ENCODE data around the gene SH2D5.

The SH2D5 gene

GRCh38 chr1:20685099-20685662, 47.3 kb downstream of the SH2D5 start:
- POLR2A ChIA-PET: interaction anchor here (0.5 kb wide), 1 partner anchor 304 kb away, joined by 3 read pairs; no protein-coding TSS in a partner anchor
- H3K4me3 ChIP-seq (ENCODE audit: low read depth, low read length): no peak overlapping the region
- H3K36me3 ChIP-seq (ENCODE audit: control insufficient read depth in 2 of 2, insufficient read depth in 1 of 2, low read length in 2 of 2): peaks cover 0 to 9% of the 10 kb centered on the region in 2 experiments; a peak in 1 of 3 replicates
- CTCF ChIA-PET: interaction anchor here (0.6 to 0.9 kb wide), 3 partner anchors 10 to 16 kb away, joined by 3 to 5 read pairs (median 4); no protein-coding TSS in a partner anchor
- no peak for TF ChIP-seq GFI1B (tag by site-specific recombination; IDR thresholded peaks at IDR 0.05)
- TF ChIP-seq ZNF148 (tag by site-specific recombination; IDR thresholded peaks at IDR 0.05; ENCODE audit: borderline replicate concordance): no peak
- TF ChIP-seq ZNF404 (tag by site-specific recombination; IDR thresholded peaks at IDR 0.05): no peak
- no peak for TF ChIP-seq ZNF624 (tag by site-specific recombination; IDR thresholded peaks at IDR 0.05)
- no peak for TF ChIP-seq ZFHX2 (tag by site-specific recombination; conservative IDR thresholded peaks at IDR 0.05)
- no peak for TF ChIP-seq HOXA7 (CRISPR knock-in tag; IDR thresholded peaks at IDR 0.05; ENCODE audit: borderline replicate concordance)
- TF ChIP-seq ZNF132 (tag by site-specific recombination; IDR thresholded peaks at IDR 0.05; ENCODE audit: borderline replicate concordance): no peak
- TF ChIP-seq EGR2 (tag by site-specific recombination; IDR thresholded peaks at IDR 0.05; ENCODE audit: low read depth): peak; percentile 36; the same call in 1 of the 2 replicates
- TF ChIP-seq ZSCAN18 (tag by site-specific recombination; IDR thresholded peaks at IDR 0.05): no peak
- TF ChIP-seq ZIC2 (tag by site-specific recombination; IDR thresholded peaks at IDR 0.05): 0 out of 2 replicates have a peak, but pooled peaks have one; percentile 24
- TF ChIP-seq ZFP41 (tag by site-specific recombination; IDR thresholded peaks at IDR 0.05; ENCODE audit: borderline replicate concordance): no peak
- TF ChIP-seq ATF2 (tag by site-specific recombination; IDR thresholded peaks at IDR 0.05; ENCODE audit: low read depth): no peak
- TF ChIP-seq ZNF174 (tag by site-specific recombination; IDR thresholded peaks at IDR 0.05): no peak
- no peak for TF ChIP-seq ZSCAN5A (tag by site-specific recombination; IDR thresholded peaks at IDR 0.05)
- H3K4me1 ChIP-seq (ENCODE audit: control insufficient read depth, insufficient read depth, low read length): no peaks in the 10 kb centered on the region
- no peak overlapping the region for H3K27ac ChIP-seq (ENCODE audit: extremely low read depth, low read depth, low read length)
- H3K9me3 ChIP-seq (ENCODE audit: control insufficient read depth, insufficient read depth, low read depth, low read length): no peaks in the 10 kb centered on the region

GRCh38 chr1:20684651-20685050, 47.9 kb downstream of the SH2D5 start:
- no peak overlapping the region for H3K27ac ChIP-seq (ENCODE audit: extremely low read depth, low read depth, low read length)
- H3K4me1 ChIP-seq (ENCODE audit: control insufficient read depth, insufficient read depth, low read length): no peaks in the 10 kb centered on the region
- H3K36me3 ChIP-seq (ENCODE audit: control insufficient read depth in 2 of 2, insufficient read depth in 1 of 2, low read length in 2 of 2): peaks cover 0 to 6% of the 10 kb centered on the region in 2 experiments; a peak in 1 of 3 replicates
- ChIA-PET POLR2A (interaction anchor here (0.5 kb wide), 1 partner anchor 305 kb away, joined by 3 read pairs; no protein-coding TSS in a partner anchor), CTCF (interaction anchor here (0.7 kb wide), 2 partner anchors 15 to 333 kb away, joined by 3 to 4 read pairs; no protein-coding TSS in a partner anchor)
- TF ChIP-seq ZSCAN30 (tag by site-specific recombination; IDR thresholded peaks at IDR 0.05) (no peak), ZNF704 (tag by site-specific recombination; IDR thresholded peaks at IDR 0.05) (no peak), ZBTB8A (tag by site-specific recombination; IDR thresholded peaks at IDR 0.05) (no peak), WT1 (tag by site-specific recombination; IDR thresholded peaks at IDR 0.05) (no peak), ZBTB6 (tag by site-specific recombination; IDR thresholded peaks at IDR 0.05) (no peak)
- H3K4me3 ChIP-seq (ENCODE audit: low read depth, low read length): no peak overlapping the region
- no peaks in the 10 kb centered on the region for H3K9me3 ChIP-seq (ENCODE audit: control insufficient read depth, insufficient read depth, low read depth, low read length)
